ENCODE data around the gene CHID1.

The CHID1 gene

GRCh38 chr11:911890-912219 lies 1.2 kb upstream of the CHID1 start:
- no peak for DNase-seq
- Histone ChIP-seq H3K4ac (ENCODE audit: low read depth, low read length) (no peak overlapping the region), H3K36me3 (ENCODE audit: control insufficient read depth in 1 of 2, insufficient read depth in 2 of 2, low read length in 2 of 2) (peaks cover 0 to 7% of the 10 kb centered on the region in 2 experiments), H3K4me1 (ENCODE audit: control insufficient read depth in 1 of 2, insufficient read depth in 2 of 2, low read length in 2 of 2) (peaks cover 5 to 11% of the 10 kb centered on the region in 2 experiments), H2AK5ac (ENCODE audit: low read length) (no peak overlapping the region), H3K4me3 (ENCODE audit: low read depth, low read length) (no peak overlapping the region), H2BK5ac (ENCODE audit: low read depth, low read length, poor library complexity) (no peak overlapping the region), H3K79me2 (ENCODE audit: control insufficient read depth, insufficient read depth, low read length, poor library complexity) (peaks cover 12% of the 10 kb centered on the region), H4K12ac (ENCODE audit: low read depth, low read length) (peak overlapping the region; percentile 95), H3K27ac (ENCODE audit: low read depth, low read length) (no peak overlapping the region), H3K9ac (ENCODE audit: low read length) (peak overlapping the region; percentile 82), H3K79me1 (ENCODE audit: low read length) (peaks cover 13% of the 10 kb centered on the region), H3K27me3 (ENCODE audit: insufficient read depth, low read length) (no peaks in the 10 kb centered on the region), H2BK120ac (ENCODE audit: insufficient read depth, low read length, poor library complexity) (no peak overlapping the region), H3K14ac (ENCODE audit: low read length) (no peak overlapping the region), H3K18ac (ENCODE audit: low read length) (no peak overlapping the region), H4K91ac (ENCODE audit: low read depth, low read length) (no peak overlapping the region), H3K9me3 (ENCODE audit: insufficient read depth, low read depth, low read length) (no peaks in the 10 kb centered on the region), H4K8ac (ENCODE audit: low read depth, low read length) (peak overlapping the region; percentile 80), H2BK12ac (ENCODE audit: low read length) (no peak overlapping the region), H2AFZ (ENCODE audit: insufficient read depth, low read length, poor library complexity) (no peak overlapping the region), H3K4me2 (ENCODE audit: low read length) (peak overlapping the region; percentile 99), H3K23ac (ENCODE audit: low read length) (no peak overlapping the region)
- no CpG with 5 or more reads among the region's 11 CpGs for WGBS (ENCODE audit: extremely low coverage, insufficient coverage, insufficient read length)

- Histone ChIP-seq H2AFZ (ENCODE audit: insufficient read depth, low read length, poor library complexity) (peak overlapping the region; percentile 97), H3K23ac (ENCODE audit: low read length) (peak overlapping the region; percentile 37), H4K12ac (ENCODE audit: low read depth, low read length) (peak overlapping the region; percentile 95), H2BK12ac (ENCODE audit: low read length) (no peak overlapping the region), H3K4me1 (ENCODE audit: control insufficient read depth in 1 of 2, insufficient read depth in 2 of 2, low read length in 2 of 2) (peaks cover 5 to 11% of the 10 kb centered on the region in 2 experiments), H3K4me2 (ENCODE audit: low read length) (peak overlapping the region; percentile 99), H3K27me3 (ENCODE audit: insufficient read depth, low read length) (no peaks in the 10 kb centered on the region), H4K8ac (ENCODE audit: low read depth, low read length) (peak overlapping the region; percentile 80), H3K4ac (ENCODE audit: low read depth, low read length) (peak overlapping the region; percentile 50), H3K36me3 (ENCODE audit: control insufficient read depth in 1 of 2, insufficient read depth in 2 of 2, low read length in 2 of 2) (peaks cover 4 to 7% of the 10 kb centered on the region in 2 experiments), H4K91ac (ENCODE audit: low read depth, low read length) (peak overlapping the region; percentile 98), H2BK5ac (ENCODE audit: low read depth, low read length, poor library complexity) (peak overlapping the region; percentile 70), H3K14ac (ENCODE audit: low read length) (peak overlapping the region; percentile 83), H3K4me3 (ENCODE audit: low read depth, low read length) (peak overlapping the region; percentile 71), H3K79me2 (ENCODE audit: control insufficient read depth, insufficient read depth, low read length, poor library complexity) (peaks cover 12% of the 10 kb centered on the region), H2AK5ac (ENCODE audit: low read length) (peak overlapping the region; percentile 96), H3K27ac (ENCODE audit: low read depth, low read length) (peak overlapping the region; percentile 75), H2BK120ac (ENCODE audit: insufficient read depth, low read length, poor library complexity) (peak overlapping the region; percentile 95), H3K18ac (ENCODE audit: low read length) (peak overlapping the region; percentile 75), H3K9me3 (ENCODE audit: insufficient read depth, low read depth, low read length) (no peaks in the 10 kb centered on the region), H3K79me1 (ENCODE audit: low read length) (peaks cover 13% of the 10 kb centered on the region), H3K9ac (ENCODE audit: low read length) (peak overlapping the region; percentile 82)
- DNase-seq = peak in 1 of 2 donors; percentile 29
- no CpG with 5 or more reads among the region's 68 CpGs for WGBS (ENCODE audit: extremely low coverage, insufficient coverage, insufficient read length)
Observed at GRCh38 chr11:911031-911889, 650 bp upstream of the CHID1 start.

- H3K79me2 ChIP-seq (ENCODE audit: control insufficient read depth, insufficient read depth, low read length, poor library complexity) = peaks cover 12% of the 10 kb centered on the region
- H3K36me3 ChIP-seq (ENCODE audit: control insufficient read depth in 1 of 2, insufficient read depth in 2 of 2, low read length in 2 of 2) = peaks cover 4 to 7% of the 10 kb centered on the region in 2 experiments
- peak overlapping the region; percentile 91 for H4K12ac ChIP-seq (ENCODE audit: low read depth, low read length)
- H3K18ac ChIP-seq (ENCODE audit: low read length) = peak overlapping the region; percentile 97
- no peaks in the 10 kb centered on the region for H3K27me3 ChIP-seq (ENCODE audit: insufficient read depth, low read length)
- peak overlapping the region; percentile 97 for H2AFZ ChIP-seq (ENCODE audit: insufficient read depth, low read length, poor library complexity)
- peak overlapping the region; percentile 88 for H4K91ac ChIP-seq (ENCODE audit: low read depth, low read length)
- H3K14ac ChIP-seq (ENCODE audit: low read length) = peak overlapping the region; percentile 95
- H3K4ac ChIP-seq (ENCODE audit: low read depth, low read length) = peak overlapping the region; percentile 81
- no peak for DNase-seq
- H2BK12ac ChIP-seq (ENCODE audit: low read length) = no peak overlapping the region
- peaks cover 5 to 11% of the 10 kb centered on the region in 2 experiments for H3K4me1 ChIP-seq (ENCODE audit: control insufficient read depth in 1 of 2, insufficient read depth in 2 of 2, low read length in 2 of 2)
- peak overlapping the region; percentile 95 for H3K9ac ChIP-seq (ENCODE audit: low read length)
- H3K4me3 ChIP-seq (ENCODE audit: low read depth, low read length) = peak overlapping the region; percentile 100
- no CpG with 5 or more reads among the region's 38 CpGs for WGBS (ENCODE audit: extremely low coverage, insufficient coverage, insufficient read length)
- H2BK120ac ChIP-seq (ENCODE audit: insufficient read depth, low read length, poor library complexity) = peak overlapping the region; percentile 72
- H3K9me3 ChIP-seq (ENCODE audit: insufficient read depth, low read depth, low read length) = no peaks in the 10 kb centered on the region
- peak overlapping the region; percentile 85 for H2AK5ac ChIP-seq (ENCODE audit: low read length)
- no peak overlapping the region for H3K27ac ChIP-seq (ENCODE audit: low read depth, low read length)
- no peak overlapping the region for H2BK5ac ChIP-seq (ENCODE audit: low read depth, low read length, poor library complexity)
- H3K79me1 ChIP-seq (ENCODE audit: low read length) = peaks cover 13% of the 10 kb centered on the region
- peak overlapping the region; percentile 97 for H3K4me2 ChIP-seq (ENCODE audit: low read length)
- peak overlapping the region; percentile 97 for H4K8ac ChIP-seq (ENCODE audit: low read depth, low read length)
- no peak overlapping the region for H3K23ac ChIP-seq (ENCODE audit: low read length)
Observed at GRCh38 chr11:910044-910588, 494 bp downstream of the CHID1 start.

- no peak for DNase-seq
- H3K4me2 ChIP-seq (ENCODE audit: low read length) = peak overlapping the region; percentile 97
- no peak overlapping the region for H2AFZ ChIP-seq (ENCODE audit: insufficient read depth, low read length, poor library complexity)
- no peak overlapping the region for H3K14ac ChIP-seq (ENCODE audit: low read length)
- H2BK120ac ChIP-seq (ENCODE audit: insufficient read depth, low read length, poor library complexity) = no peak overlapping the region
- H3K18ac ChIP-seq (ENCODE audit: low read length) = no peak overlapping the region
- H3K4me1 ChIP-seq (ENCODE audit: control insufficient read depth in 1 of 2, insufficient read depth in 2 of 2, low read length in 2 of 2) = peaks cover 5 to 11% of the 10 kb centered on the region in 2 experiments
- no peaks in the 10 kb centered on the region for H3K27me3 ChIP-seq (ENCODE audit: insufficient read depth, low read length)
- no peak overlapping the region for H3K4ac ChIP-seq (ENCODE audit: low read depth, low read length)
- H3K23ac ChIP-seq (ENCODE audit: low read length) = no peak overlapping the region
- no peak overlapping the region for H2AK5ac ChIP-seq (ENCODE audit: low read length)
- H3K9ac ChIP-seq (ENCODE audit: low read length) = no peak overlapping the region
- no peak overlapping the region for H4K8ac ChIP-seq (ENCODE audit: low read depth, low read length)
- H2BK12ac ChIP-seq (ENCODE audit: low read length) = no peak overlapping the region
- H3K36me3 ChIP-seq (ENCODE audit: control insufficient read depth in 1 of 2, insufficient read depth in 2 of 2, low read length in 2 of 2) = peaks cover 9 to 13% of the 10 kb centered on the region in 2 experiments
- no peaks in the 10 kb centered on the region for H3K9me3 ChIP-seq (ENCODE audit: insufficient read depth, low read depth, low read length)
- H2BK5ac ChIP-seq (ENCODE audit: low read depth, low read length, poor library complexity) = no peak overlapping the region
- no peak overlapping the region for H4K91ac ChIP-seq (ENCODE audit: low read depth, low read length)
- no CpG with 5 or more reads among the region's 11 CpGs for WGBS (ENCODE audit: extremely low coverage, insufficient coverage, insufficient read length)
- no peak overlapping the region for H3K4me3 ChIP-seq (ENCODE audit: low read depth, low read length)
- peaks cover 12% of the 10 kb centered on the region for H3K79me2 ChIP-seq (ENCODE audit: control insufficient read depth, insufficient read depth, low read length, poor library complexity)
- no peak overlapping the region for H3K27ac ChIP-seq (ENCODE audit: low read depth, low read length)
- H3K79me1 ChIP-seq (ENCODE audit: low read length) = peaks cover 13% of the 10 kb centered on the region
- H4K12ac ChIP-seq (ENCODE audit: low read depth, low read length) = no peak overlapping the region
Observed at GRCh38 chr11:909406-909805, 1.2 kb downstream of the CHID1 start.
